ENCODE data around the gene MRGPRX3.

- no peak for TF ChIP-seq RAD21 (IDR thresholded peaks at IDR 0.05; ENCODE audit: low read length)
- no peak for TF ChIP-seq CTCF (conservative IDR thresholded peaks at IDR 0.05; ENCODE audit: low read depth, low read length)
- no peak for TF ChIP-seq POLR2A (IDR thresholded peaks at IDR 0.05; ENCODE audit: low read depth, low read length)
- no peak for TF ChIP-seq CEBPB (IDR thresholded peaks at IDR 0.05; ENCODE audit: low read depth, low read length)
- no peak for TF ChIP-seq MXI1 (IDR thresholded peaks at IDR 0.05; ENCODE audit: borderline replicate concordance, low read depth, low read length)
Observed at GRCh38 chr11:18173225-18173866, 41.0 kb downstream of the MRGPRX3 start.

Data from IMR-90 (cell line).